HepG2 (cell line): ENCODE measurements around the gene CD300A. TPM values are rescaled to one million over a fixed set of nuclear protein-coding genes. Genes with fewer than 3 reads are reported as not detected.

Experiments used
- ASH2L ChIP-seq: fragments of 300-600, 200-600 bp; sonication (generic); IDR thresholded peaks from 2 replicates; pipeline ENCODE4 v1.7.0; 2017; ENCODE audit warnings: low read depth, mild to moderate bottlenecking, moderate library complexity, mixed read lengths, low read length; ENCODE audit not compliant: insufficient read length
- BRD4 ChIP-seq: sonication (generic); formaldehyde crosslinking; IDR thresholded peaks from 2 replicates; pipeline ENCODE4 v1.4.0; 2020; ENCODE audit warnings: missing genetic modification reagents
- KDM6A ChIP-seq: IDR thresholded peaks from 2 replicates; pipeline ENCODE4 v1.6.1; 2016; ENCODE audit warnings: low read depth
- LRRFIP1 ChIP-seq: sonication (generic); formaldehyde crosslinking; conservative IDR thresholded peaks from 2 replicates; pipeline ENCODE4 v1.4.0; 2020; ENCODE audit warnings: missing genetic modification reagents
- MLXIP ChIP-seq: sonication (generic); formaldehyde crosslinking; IDR thresholded peaks from 2 replicates; pipeline ENCODE4 v1.9.0; 2021; ENCODE audit warnings: missing genetic modification reagents, borderline replicate concordance
- MTA1 ChIP-seq: sonication (generic); formaldehyde crosslinking; IDR thresholded peaks from 2 replicates; pipeline ENCODE4 v1.4.0; 2020; ENCODE audit warnings: missing genetic modification reagents, mild to moderate bottlenecking, borderline replicate concordance
- MYNN ChIP-seq: sonication (generic); formaldehyde crosslinking; IDR thresholded peaks from 2 replicates; pipeline ENCODE4 v1.4.0; 2020; ENCODE audit warnings: mild to moderate bottlenecking, low read depth, missing genetic modification reagents
- RBM22 ChIP-seq: fragments of 200-400 bp; formaldehyde crosslinking; optimal IDR thresholded peaks from 2 replicates; pipeline ENCODE3; 2017; ENCODE audit warnings: mild to moderate bottlenecking, low read length, moderate library complexity
- SOX13 ChIP-seq, 3 experiments: fragments of 450-650 bp in 1 of 3; sonication (generic) in 1 of 3; formaldehyde crosslinking in 1 of 3; IDR thresholded peaks in 2 of 3; conservative IDR thresholded peaks in 1 of 3; 2 replicates each; pipeline versions ENCODE4 v1.5.0 to v1.6.1; 2016 to 2020; ENCODE audit warnings: antibody characterized with exemption in 1 of 3, mild to moderate bottlenecking in 1 of 3, missing compliant biosample characterization in 1 of 3, missing genetic modification reagents in 1 of 3, moderate library complexity in 1 of 3
- ZBTB8A ChIP-seq: sonication (generic); formaldehyde crosslinking; IDR thresholded peaks from 2 replicates; pipeline ENCODE4 v1.4.0; 2020; ENCODE audit warnings: mild to moderate bottlenecking, low read depth, missing genetic modification reagents, borderline replicate concordance
- ZKSCAN1 ChIP-seq: fragments of 150-350 bp; IDR thresholded peaks from 2 replicates; pipeline ENCODE4 v1.6.1; 2014; ENCODE audit warnings: low read length
- ZNF44 ChIP-seq: sonication (generic); formaldehyde crosslinking; IDR thresholded peaks from 2 replicates; pipeline ENCODE4 v1.5.1; 2020; ENCODE audit warnings: mild to moderate bottlenecking, missing genetic modification reagents
- ZNF644 ChIP-seq: IDR thresholded peaks from 2 replicates; pipeline ENCODE4 v1.6.1; 2016; ENCODE audit warnings: low read depth
- ZNF678 ChIP-seq: sonication (generic); formaldehyde crosslinking; IDR thresholded peaks from 2 replicates; pipeline ENCODE4 v1.4.0; 2020; ENCODE audit warnings: mild to moderate bottlenecking, missing genetic modification reagents
- ZNF772 ChIP-seq: sonication (generic); formaldehyde crosslinking; IDR thresholded peaks from 2 replicates; pipeline ENCODE4 v1.5.0; 2020; ENCODE audit warnings: mild to moderate bottlenecking, missing genetic modification reagents
- ZUFSP ChIP-seq: sonication (generic); formaldehyde crosslinking; IDR thresholded peaks from 2 replicates; pipeline ENCODE4 v1.9.0; 2021; ENCODE audit warnings: missing genetic modification reagents, mild to moderate bottlenecking, borderline replicate concordance
- polyA plus RNA-seq, 8 experiments: library from polyadenylated mRNA; depleted of rRNA in 3 of 8; stranded (reverse) in 7 of 8; unstranded in 1 of 8; fragments of >200 nt; fragmentation: Illumina TruSeq in 4 of 8; extraction: Trizol in 4 of 8; gene quantifications; 2 replicates each; pipeline versions ENCODE4 v1.2.1 to v1.2.3, GENCODE V29; 2011 to 2016; ENCODE audit warnings: low read depth in 4 of 8, missing spikeins in 1 of 8, mixed read lengths in 1 of 8; ENCODE audit not compliant: insufficient read depth in 1 of 8
- total RNA-seq, 5 experiments: library from RNA; depleted of rRNA; stranded (reverse); fragments of >200 nt; fragmentation: Illumina TruSeq; extraction: Trizol; gene quantifications; 2 replicates each; pipeline ENCODE4 v1.2.3, GENCODE V29; 2016; ENCODE audit warnings: low read depth in 1 of 5
- TF ChIP-seq, protein P1 (sequence below): sonication (generic); formaldehyde crosslinking; IDR thresholded peaks from 2 replicates; pipeline ENCODE4 v1.5.1; 2020; ENCODE audit warnings: missing genetic modification reagents, mild to moderate bottlenecking, borderline replicate concordance
- TF ChIP-seq, protein P2 (sequence below): sonication (generic); formaldehyde crosslinking; IDR thresholded peaks from 2 replicates; pipeline ENCODE4 v1.4.0; 2020; ENCODE audit warnings: missing genetic modification reagents

The CD300A gene
- total and polyA plus RNA-seq, 2 of the 13 experiments (the other 11 are each of a cell fraction or from before 2014, with no cell fraction given): not detected

- no peak for TF ChIP-seq ZNF678 (CRISPR knock-in tag)
- no peak for TF ChIP-seq ZNF772 (CRISPR knock-in tag)
- TF ChIP-seq ZNF644 (CRISPR knock-in tag): no peak
- no peak for TF ChIP-seq MTA1
- TF ChIP-seq MYNN: no peak
- TF ChIP-seq ZBTB8A: no peak
- TF ChIP-seq LRRFIP1 (CRISPR knock-in tag): 0 out of 2 replicates have a peak, but pooled peaks have one; percentile 10
- TF ChIP-seq BRD4 (CRISPR knock-in tag): no peak; the same call in 1 of the 2 replicates
- no peak for TF ChIP-seq SOX13 (IDR thresholded peaks at IDR 0.05)
- no peak for TF ChIP-seq SOX13 (CRISPR knock-in tag; conservative IDR thresholded peaks at IDR 0.05 in 1 of 2, IDR thresholded peaks at IDR 0.05 in 1 of 2)
- TF ChIP-seq KDM6A (CRISPR knock-in tag): no peak
- TF ChIP-seq ZNF44 (CRISPR knock-in tag): no peak
- TF ChIP-seq RBM22: no peak
- TF ChIP-seq ZKSCAN1: no peak
- TF ChIP-seq, protein P1, sequence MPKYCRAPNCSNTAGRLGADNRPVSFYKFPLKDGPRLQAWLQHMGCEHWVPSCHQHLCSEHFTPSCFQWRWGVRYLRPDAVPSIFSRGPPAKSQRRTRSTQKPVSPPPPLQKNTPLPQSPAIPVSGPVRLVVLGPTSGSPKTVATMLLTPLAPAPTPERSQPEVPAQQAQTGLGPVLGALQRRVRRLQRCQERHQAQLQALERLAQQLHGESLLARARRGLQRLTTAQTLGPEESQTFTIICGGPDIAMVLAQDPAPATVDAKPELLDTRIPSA (CRISPR knock-in tag): no peak
- TF ChIP-seq, protein P2, sequence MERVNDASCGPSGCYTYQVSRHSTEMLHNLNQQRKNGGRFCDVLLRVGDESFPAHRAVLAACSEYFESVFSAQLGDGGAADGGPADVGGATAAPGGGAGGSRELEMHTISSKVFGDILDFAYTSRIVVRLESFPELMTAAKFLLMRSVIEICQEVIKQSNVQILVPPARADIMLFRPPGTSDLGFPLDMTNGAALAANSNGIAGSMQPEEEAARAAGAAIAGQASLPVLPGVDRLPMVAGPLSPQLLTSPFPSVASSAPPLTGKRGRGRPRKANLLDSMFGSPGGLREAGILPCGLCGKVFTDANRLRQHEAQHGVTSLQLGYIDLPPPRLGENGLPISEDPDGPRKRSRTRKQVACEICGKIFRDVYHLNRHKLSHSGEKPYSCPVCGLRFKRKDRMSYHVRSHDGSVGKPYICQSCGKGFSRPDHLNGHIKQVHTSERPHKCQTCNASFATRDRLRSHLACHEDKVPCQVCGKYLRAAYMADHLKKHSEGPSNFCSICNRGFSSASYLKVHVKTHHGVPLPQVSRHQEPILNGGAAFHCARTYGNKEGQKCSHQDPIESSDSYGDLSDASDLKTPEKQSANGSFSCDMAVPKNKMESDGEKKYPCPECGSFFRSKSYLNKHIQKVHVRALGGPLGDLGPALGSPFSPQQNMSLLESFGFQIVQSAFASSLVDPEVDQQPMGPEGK: no peak
- no peak for TF ChIP-seq MLXIP
- TF ChIP-seq ZUFSP (CRISPR knock-in tag): no peak
- TF ChIP-seq ASH2L: no peak
Measured at GRCh38 chr17:74426551-74427047, 39.8 kb upstream of the CD300A start (continued).
